SK-N-SH (cell line): ENCODE measurements around the gene RPS19.

ENCODE experiments used
- ELF1 ChIP-seq: IDR thresholded peaks from 2 replicates; pipeline ENCODE4 v1.4.0; 2012
- EP300 ChIP-seq, 2 experiments: IDR thresholded peaks; 2 replicates each; pipeline versions ENCODE4 v1.4.0 to v1.6.1; 2012; ENCODE audit warnings: borderline replicate concordance in 1 of 2, low read depth in 1 of 2, low read length in 1 of 2
- EZH2phosphoT487 ChIP-seq: fragments of 200-600 bp; sonication (generic); IDR thresholded peaks from 2 replicates; pipeline ENCODE4 v1.6.1; 2017; ENCODE audit warnings: low read depth, mixed run types, mild to moderate bottlenecking, antibody characterized with exemption, moderate library complexity, borderline replicate concordance
- MAX ChIP-seq: IDR thresholded peaks from 2 replicates; pipeline ENCODE4 v1.4.0; 2012; ENCODE audit warnings: low read depth
- MXI1 ChIP-seq: IDR thresholded peaks from 2 replicates; pipeline ENCODE4 v1.6.1; 2012; ENCODE audit warnings: mild to moderate bottlenecking, low read depth, low read length, improper control_type of control experiment
- POLR2AphosphoS5 ChIP-seq: IDR thresholded peaks from 2 replicates; pipeline ENCODE4 v1.6.1; 2012; ENCODE audit warnings: low read depth, low read length
- RAD21 ChIP-seq: IDR thresholded peaks from 2 replicates; pipeline ENCODE4 v1.6.1; 2012; ENCODE audit warnings: mild to moderate bottlenecking, low read length
- ZBTB33 ChIP-seq: IDR thresholded peaks from 2 replicates; pipeline ENCODE4 v1.4.0; 2012; ENCODE audit warnings: low read depth, borderline replicate concordance
- TF ChIP-seq, protein P1 (sequence below): fragments of 200-600 bp; sonication (generic); IDR thresholded peaks from 2 replicates; pipeline ENCODE4 v1.6.1; 2017; ENCODE audit warnings: antibody characterized with exemption, mild to moderate bottlenecking, moderate library complexity
- TF ChIP-seq, protein P2 (sequence below): fragments of 150-350 bp; IDR thresholded peaks from 2 replicates; pipeline ENCODE4 v1.6.1; 2016; ENCODE audit warnings: mild to moderate bottlenecking, low read depth, low read length
- TF ChIP-seq, protein P3 (sequence below): IDR thresholded peaks from 2 replicates; pipeline ENCODE4 v1.6.1; 2012; ENCODE audit warnings: mild to moderate bottlenecking, low read depth, low read length, moderate library complexity

- TF ChIP-seq, protein P1, sequence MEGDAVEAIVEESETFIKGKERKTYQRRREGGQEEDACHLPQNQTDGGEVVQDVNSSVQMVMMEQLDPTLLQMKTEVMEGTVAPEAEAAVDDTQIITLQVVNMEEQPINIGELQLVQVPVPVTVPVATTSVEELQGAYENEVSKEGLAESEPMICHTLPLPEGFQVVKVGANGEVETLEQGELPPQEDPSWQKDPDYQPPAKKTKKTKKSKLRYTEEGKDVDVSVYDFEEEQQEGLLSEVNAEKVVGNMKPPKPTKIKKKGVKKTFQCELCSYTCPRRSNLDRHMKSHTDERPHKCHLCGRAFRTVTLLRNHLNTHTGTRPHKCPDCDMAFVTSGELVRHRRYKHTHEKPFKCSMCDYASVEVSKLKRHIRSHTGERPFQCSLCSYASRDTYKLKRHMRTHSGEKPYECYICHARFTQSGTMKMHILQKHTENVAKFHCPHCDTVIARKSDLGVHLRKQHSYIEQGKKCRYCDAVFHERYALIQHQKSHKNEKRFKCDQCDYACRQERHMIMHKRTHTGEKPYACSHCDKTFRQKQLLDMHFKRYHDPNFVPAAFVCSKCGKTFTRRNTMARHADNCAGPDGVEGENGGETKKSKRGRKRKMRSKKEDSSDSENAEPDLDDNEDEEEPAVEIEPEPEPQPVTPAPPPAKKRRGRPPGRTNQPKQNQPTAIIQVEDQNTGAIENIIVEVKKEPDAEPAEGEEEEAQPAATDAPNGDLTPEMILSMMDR, result no peak
- TF ChIP-seq POLR2AphosphoS5, result no peak
- no peak for TF ChIP-seq ELF1
- TF ChIP-seq, protein P2, sequence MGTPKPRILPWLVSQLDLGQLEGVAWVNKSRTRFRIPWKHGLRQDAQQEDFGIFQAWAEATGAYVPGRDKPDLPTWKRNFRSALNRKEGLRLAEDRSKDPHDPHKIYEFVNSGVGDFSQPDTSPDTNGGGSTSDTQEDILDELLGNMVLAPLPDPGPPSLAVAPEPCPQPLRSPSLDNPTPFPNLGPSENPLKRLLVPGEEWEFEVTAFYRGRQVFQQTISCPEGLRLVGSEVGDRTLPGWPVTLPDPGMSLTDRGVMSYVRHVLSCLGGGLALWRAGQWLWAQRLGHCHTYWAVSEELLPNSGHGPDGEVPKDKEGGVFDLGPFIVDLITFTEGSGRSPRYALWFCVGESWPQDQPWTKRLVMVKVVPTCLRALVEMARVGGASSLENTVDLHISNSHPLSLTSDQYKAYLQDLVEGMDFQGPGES, result no peak
- TF ChIP-seq EZH2phosphoT487, result no peak
- TF ChIP-seq EP300 (IDR thresholded peaks at IDR 0.05; ENCODE audit: borderline replicate concordance in 1 of 2, low read depth in 1 of 2, low read length in 1 of 2), result no peak
- no peak for TF ChIP-seq MAX
- TF ChIP-seq RAD21, result no peak
- no peak for TF ChIP-seq MXI1
- TF ChIP-seq, protein P3, sequence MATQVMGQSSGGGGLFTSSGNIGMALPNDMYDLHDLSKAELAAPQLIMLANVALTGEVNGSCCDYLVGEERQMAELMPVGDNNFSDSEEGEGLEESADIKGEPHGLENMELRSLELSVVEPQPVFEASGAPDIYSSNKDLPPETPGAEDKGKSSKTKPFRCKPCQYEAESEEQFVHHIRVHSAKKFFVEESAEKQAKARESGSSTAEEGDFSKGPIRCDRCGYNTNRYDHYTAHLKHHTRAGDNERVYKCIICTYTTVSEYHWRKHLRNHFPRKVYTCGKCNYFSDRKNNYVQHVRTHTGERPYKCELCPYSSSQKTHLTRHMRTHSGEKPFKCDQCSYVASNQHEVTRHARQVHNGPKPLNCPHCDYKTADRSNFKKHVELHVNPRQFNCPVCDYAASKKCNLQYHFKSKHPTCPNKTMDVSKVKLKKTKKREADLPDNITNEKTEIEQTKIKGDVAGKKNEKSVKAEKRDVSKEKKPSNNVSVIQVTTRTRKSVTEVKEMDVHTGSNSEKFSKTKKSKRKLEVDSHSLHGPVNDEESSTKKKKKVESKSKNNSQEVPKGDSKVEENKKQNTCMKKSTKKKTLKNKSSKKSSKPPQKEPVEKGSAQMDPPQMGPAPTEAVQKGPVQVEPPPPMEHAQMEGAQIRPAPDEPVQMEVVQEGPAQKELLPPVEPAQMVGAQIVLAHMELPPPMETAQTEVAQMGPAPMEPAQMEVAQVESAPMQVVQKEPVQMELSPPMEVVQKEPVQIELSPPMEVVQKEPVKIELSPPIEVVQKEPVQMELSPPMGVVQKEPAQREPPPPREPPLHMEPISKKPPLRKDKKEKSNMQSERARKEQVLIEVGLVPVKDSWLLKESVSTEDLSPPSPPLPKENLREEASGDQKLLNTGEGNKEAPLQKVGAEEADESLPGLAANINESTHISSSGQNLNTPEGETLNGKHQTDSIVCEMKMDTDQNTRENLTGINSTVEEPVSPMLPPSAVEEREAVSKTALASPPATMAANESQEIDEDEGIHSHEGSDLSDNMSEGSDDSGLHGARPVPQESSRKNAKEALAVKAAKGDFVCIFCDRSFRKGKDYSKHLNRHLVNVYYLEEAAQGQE, result no peak
- no peak for TF ChIP-seq ZBTB33
Measured at GRCh38 chr19:41853344-41853743, 6.7 kb upstream of the RPS19 start.
